NCI-H524 (cell line): ENCODE data around the gene ZSWIM6.
"Not testable (repeated sequence)": the region's sequence is repeated elsewhere in the genome, so short reads cannot be mapped to it uniquely, and the experiment has no call there.

Experiments used
- DNase-seq, 2 experiments: peaks; one replicate each; lab custom pipeline; 2025; lab: John Stamatoyannopoulos, UW

Gene ZSWIM6

DNA sequence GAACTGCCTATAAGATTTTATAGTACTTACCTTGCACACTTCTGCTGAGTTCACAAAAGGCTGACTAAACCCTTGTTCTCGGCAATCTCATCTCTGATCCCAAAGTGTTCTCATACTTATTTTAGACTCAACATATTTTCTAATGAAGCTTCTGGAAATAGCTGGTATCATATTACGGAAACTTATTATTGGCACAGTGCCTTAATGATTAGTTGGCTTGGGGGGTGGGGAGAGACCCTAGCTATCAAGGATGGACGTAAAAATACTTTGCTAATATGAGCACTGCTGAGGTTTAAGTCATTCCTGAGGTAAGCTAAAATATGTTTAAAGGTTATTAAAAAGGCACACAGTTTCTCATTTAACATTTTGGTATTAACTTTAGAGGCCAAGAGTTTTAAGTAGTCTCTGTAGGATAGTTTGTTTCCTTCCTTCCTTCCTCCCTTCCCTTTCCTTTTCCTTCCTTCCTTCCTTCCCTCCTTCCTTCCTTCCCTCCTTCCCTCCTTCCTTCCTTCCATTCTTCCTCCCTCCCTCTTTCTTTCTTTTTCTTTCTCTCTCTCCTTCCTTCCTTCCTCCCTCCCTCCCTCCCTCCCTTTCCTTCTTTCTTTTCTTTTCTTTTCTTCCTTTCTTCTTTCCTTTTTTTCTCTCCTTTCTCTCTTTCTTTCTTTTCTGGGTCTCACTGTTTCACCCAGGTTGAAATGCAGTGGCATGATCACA, 31.5 kb downstream of the ZSWIM6 start:
- no peak for DNase-seq

DNA sequence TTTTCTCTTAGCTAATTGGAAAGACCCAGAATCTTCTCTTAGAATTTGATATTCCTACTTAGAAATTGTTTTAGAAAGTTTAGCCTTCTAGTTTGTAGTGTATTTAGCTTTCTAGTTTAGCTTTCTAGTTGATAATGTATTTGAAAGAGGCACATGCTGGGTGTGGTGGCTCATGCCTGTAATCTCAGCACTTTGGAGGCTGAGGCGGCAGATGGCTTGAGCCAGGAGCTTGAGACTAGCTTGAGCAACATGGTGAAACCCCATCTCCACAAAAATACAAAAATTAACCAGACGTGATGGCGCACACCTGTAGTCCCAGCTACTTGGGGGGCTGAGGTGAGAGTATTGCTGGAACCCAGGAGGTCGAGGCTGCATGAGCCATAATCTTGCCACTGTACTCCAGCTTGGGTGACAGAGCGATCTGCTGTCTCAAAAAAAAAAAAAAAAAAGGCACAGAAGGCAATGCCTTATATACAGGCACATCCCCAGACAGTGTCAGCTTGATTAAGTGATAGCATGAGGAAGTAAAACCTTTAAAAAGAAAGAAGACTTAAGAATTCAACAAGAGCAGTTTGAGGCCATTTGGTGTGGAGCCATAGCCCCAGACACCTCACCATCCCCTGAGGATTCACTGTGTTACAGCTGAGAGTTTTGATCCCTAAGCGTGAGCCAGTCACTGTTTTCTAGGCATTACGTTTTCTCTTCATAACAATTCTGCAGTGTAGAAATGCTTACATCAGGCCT, 34.6 kb downstream of the ZSWIM6 start:
- peak in 1 of 2 experiments; percentile 39 for DNase-seq

DNA sequence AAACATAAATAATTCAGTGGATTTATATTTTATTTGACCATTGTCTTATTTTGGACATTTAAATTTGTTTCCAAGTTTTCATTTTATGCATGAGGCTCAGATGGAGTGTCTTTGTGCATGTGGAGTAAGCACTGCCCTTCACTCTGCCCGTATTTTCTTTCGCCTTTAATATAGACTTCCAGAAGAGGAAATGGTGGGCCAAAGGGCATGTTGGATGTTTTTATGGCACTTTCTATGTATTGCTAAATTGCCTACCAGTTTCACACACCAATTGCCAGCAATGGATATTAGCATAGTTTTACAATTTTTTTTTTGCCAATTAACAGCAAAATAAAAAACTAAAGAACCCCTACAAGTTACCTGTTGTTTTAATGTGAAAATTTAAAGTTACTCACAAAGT, 38.4 kb downstream of the ZSWIM6 start:
- no peak for DNase-seq

DNA sequence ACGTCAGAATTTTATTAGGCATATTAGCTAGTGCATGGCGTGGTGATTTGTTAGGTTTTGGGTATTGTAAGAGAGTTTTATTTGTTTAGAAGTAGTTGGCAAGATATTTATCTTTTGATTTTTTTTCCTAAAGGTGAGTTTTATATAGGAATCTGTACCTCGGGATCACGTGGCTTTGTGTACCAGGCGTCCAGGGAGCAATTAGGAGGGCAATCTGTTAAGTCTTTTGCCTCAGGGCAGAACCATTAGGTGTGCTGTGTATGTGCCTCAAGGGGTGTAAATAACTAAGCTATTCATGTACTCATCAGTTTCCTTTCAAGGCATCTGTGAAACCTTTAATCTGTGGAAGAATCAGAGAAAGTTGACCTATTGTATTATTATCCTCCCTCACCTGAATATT, 39.4 kb downstream of the ZSWIM6 start:
- peak in 1 of 2 experiments; percentile 15 for DNase-seq

DNA sequence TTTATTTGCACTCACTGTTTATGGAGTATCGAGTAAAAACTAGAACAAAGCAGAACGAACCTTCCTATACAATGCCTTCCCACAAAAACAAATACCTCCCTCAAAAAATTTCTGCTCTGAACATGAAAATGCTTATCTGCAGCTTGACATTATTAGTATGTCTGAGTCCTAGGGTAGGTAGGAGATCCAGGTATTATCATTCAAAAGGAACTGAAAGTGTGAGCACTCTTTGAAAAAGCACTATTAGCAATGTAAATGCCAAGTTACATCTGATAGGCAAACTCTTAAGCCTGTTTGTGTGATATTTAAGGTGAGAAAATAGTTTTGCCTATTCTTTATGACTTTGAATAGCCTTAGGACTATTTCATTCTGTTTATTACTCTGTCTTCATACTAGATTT, 47.6 kb downstream of the ZSWIM6 start:
- DNase-seq, result no peak

DNA sequence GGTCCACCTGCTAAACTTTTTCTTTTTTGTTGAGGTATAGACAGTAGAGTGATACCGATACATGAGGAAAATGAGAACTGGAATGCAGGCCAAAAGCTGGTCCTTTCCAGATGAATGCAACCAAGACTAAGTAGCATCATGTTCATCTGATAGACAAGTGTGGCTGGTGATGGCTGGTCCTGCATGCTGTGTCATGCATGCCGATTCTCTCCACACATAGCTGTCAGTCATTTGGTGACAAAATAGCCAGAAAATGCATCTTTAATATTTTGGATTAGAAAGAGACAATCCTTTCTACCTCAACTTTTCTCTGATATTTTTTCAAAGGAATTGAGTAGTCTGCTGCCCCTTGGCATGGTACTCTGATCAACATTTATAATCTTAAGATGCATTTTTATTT, 49.9 kb downstream of the ZSWIM6 start:
- no peak for DNase-seq

DNA sequence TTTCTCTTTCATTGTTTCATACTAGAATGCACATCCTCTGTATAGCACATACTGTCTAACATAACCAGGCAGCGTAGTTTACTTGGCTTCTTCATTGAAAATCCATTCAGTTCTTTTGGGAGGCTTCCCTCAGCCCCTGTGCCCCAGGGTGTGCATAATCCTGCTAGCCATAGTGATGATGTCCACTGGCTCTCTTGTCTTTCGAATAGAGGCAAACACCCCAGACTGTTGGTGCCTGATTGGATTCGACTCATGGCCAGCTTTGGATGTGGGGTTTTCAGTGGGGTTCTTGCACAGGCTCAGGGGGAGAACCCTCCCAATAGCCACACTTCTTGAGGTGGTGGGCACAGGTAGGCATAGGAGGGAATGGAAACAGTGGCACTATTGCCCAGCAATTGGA, 53.6 kb downstream of the ZSWIM6 start:
- no peak for DNase-seq

DNA sequence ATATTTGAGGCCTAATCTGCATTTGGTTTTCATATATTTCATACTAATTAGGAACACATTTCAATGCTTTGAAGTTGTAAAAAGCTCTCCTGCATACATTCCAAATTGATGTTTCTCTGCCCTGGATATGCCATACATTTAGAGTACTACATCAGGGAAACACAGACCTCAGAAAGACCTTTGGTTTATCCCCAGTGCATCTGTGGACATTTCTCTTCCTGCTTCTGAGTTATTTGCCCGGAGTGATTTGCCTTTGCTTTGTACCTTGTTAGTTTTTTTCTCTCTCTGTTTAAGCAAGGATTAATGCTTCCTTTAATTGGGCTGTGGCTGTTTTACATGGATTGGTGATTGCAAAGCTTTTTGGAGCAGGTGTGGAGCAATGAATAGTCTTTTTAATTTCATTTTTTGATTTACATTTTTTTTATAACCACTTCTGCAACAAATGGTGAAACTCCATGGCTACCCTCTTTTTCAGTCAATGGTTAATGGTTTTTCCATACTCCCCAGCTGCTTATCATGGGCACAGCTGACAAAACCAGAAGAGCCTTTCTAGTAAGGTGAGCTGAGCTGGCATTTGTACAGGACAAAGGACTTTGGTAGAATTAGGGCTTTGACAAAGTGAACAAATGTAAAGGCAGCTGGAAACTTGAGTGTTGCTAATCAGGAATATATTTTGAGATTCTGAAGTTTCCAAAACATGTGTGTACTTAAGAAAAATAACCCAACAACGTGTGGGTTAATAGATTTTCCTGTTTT, 54.2 kb downstream of the ZSWIM6 start:
- no peak for DNase-seq

DNA sequence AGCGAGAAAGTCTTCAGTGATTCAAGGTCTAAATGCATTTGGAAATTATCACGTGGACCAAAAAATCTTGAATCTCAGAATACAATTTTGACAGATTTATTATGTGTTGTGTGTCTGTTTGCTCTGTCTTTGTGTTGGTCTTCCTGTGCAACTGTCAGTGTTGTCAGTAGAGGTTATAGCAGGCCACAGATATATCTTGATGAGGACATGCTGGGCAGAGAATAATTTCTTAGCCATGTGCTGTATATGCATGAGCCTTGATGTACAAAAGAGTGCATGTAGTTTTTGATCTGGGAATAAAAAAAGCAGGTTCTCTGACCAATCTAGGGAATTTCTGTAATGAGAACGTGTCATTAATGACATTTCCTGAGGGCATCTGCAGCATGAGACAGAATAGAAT, 57.6 kb downstream of the ZSWIM6 start:
- no peak for DNase-seq

DNA sequence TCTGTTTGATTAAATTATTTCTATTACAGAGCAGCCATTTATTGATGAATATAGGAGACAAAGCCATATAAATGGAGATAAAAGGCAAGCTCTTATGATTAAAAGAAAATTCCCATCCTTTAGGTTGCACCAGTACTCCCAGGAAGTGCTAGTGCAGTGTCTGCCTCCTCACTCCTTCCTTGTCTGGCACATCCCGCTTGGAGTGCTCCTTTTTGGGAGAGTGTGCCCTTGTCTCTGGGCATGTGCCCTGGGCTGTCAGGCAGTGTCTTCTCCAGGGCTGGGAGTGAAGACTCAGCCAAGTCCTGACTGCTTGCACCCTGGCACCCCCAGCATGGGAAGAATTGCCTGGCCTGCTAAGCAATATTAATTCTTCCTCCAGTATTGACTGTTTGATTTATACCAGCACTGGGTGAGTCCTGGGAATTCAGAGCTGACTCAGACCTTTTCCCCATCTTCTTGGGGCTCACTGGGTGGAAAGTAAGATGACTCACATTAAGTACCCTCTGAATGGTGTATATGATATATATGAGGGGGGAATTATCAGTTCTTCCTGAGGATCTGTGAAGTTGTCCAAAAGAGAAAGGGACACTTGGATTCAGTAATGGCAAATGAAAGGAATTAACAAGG, 62.1 kb downstream of the ZSWIM6 start:
- DNase-seq, result no peak

DNA sequence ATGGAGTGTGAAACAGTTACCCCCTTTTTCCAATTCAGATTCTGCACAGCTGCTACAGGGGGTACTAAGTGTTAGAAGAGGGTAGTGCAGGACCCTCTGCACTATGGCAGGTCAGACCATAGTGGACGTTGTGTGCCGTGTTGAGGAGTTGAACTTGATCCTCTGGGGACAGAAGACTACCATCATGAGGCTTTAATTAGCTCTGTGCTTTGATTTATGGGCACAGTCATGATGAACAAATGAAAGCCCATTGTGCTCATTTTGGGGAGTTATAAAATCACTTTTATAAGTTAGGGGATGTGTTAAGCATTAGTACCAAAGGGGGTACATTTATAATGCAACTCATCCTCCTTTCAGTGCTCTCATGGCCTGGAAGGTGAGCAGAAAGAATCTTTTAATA, 62.7 kb downstream of the ZSWIM6 start:
- no peak for DNase-seq

DNA sequence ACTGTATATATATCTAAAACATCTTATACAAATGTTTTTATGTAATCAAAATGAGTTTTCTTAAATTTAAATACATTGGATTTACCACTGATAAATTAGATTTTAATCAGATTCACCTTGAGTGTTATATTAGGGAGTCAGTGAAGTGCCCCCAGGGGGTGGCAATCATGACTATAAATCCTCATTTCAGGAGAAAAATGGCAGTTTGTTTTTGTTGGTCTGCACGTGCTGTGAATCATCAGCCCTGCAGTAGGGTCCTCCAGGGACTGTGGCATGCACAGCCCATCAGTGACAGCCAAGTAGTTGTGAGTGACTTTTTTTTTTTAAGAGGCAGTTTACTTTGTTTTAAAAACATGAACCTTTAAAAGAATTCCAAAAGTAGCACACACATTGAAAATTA, 65.2 kb downstream of the ZSWIM6 start:
- no peak for DNase-seq

DNA sequence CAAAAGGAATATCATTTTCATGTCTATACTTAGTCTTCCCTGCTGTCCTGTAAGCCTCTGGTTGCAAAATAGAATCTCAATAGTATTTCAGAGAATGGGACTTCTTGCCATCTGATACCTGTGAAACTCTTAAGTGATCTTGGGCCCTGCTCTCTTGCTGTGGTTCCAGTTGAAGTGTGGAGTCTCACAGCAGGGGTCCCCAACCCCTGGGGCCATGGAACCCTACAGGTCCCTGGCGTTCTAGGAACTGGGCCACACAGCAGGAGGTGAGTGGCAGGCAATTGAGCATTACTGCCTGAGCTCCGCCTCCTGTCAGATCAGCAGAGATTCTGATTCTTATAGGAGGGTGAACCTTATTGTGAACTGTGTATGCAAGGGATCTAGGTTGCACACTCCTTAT, 65.9 kb downstream of the ZSWIM6 start:
- no peak for DNase-seq

DNA sequence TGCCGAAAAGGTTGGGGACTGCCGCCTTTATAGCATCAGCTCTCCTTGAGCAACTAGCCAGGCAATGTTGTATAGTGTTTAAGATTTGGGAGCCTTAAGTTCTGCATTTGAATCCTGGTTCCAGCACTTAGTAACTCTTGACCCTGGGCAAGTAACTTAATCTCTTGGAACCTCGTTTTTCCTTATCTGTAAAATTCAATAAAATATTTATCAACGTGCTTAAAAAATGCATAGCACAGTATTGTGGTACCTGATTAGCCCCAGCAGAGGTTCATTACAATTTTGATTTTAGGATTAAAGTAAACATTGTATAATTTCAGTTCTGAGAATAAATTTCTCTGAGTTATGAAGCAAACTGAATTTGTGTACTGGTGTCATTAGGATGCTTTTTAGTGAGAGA, 66.4 kb downstream of the ZSWIM6 start:
- DNase-seq, result no peak

DNA sequence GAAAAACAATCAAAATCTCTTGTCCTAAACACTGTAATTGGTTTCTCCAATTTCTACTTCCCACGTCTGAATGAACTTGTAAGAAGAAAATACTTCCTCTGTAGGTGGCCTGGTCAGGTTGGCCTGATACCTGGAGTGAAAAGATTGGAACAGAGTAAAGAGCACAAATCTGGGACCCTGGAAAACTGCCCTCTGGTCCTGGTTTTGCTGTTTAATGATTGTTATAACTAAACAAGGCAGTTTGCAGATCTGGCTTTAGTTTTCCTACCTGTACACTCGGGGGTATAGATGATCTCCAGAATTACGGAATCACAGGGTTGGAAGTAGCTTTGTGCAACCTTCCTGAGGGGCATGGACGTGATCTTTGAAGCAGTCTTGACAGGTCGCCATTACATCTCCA, 67.6 kb downstream of the ZSWIM6 start:
- DNase-seq, result no peak

DNA sequence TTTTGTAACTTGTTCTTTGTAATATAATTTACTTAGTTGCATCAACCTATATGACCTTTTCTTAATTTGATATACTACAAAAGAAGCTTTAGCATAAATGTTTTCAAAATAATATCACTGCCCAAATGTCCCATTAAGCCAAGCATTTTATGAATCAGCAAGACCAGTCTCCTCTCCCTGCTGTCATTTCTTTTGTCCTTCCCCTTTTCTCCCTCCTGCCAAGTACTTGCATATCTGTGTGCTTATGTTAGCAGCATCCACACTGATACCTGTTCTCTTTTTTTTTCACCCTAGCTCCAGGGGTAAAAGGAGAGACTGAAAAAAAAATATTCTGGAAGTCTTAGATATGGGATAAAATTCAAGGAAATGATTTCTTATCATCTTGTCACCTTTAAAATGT, 69.7 kb downstream of the ZSWIM6 start:
- DNase-seq, result no peak

DNA sequence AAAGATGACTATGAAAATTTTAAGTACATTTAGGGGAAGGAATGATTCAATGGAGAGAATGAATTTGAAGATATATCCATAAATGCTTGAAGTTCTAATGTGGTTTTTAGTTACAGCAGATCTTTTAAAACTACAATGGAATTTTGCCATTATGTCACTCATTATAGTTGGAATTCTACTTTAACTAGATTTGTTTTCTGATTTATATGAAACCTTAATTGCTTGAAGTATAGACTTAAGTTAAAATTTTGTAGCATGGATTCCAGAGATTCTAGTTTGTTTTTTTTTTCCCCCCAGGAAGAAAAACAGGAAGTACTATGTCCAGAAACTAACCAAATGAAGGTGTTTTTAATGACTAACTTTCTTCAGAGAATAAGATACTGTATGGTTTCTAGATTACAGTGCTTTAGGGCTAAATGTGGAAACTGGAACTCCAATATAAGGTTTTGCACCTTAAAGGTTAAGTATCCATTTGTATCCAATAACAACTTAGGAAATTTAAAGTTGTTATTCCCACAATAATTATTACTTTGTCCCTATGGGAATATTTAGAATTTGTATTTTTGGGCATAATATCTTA, 70.3 kb downstream of the ZSWIM6 start:
- DNase-seq, result no peak

DNA sequence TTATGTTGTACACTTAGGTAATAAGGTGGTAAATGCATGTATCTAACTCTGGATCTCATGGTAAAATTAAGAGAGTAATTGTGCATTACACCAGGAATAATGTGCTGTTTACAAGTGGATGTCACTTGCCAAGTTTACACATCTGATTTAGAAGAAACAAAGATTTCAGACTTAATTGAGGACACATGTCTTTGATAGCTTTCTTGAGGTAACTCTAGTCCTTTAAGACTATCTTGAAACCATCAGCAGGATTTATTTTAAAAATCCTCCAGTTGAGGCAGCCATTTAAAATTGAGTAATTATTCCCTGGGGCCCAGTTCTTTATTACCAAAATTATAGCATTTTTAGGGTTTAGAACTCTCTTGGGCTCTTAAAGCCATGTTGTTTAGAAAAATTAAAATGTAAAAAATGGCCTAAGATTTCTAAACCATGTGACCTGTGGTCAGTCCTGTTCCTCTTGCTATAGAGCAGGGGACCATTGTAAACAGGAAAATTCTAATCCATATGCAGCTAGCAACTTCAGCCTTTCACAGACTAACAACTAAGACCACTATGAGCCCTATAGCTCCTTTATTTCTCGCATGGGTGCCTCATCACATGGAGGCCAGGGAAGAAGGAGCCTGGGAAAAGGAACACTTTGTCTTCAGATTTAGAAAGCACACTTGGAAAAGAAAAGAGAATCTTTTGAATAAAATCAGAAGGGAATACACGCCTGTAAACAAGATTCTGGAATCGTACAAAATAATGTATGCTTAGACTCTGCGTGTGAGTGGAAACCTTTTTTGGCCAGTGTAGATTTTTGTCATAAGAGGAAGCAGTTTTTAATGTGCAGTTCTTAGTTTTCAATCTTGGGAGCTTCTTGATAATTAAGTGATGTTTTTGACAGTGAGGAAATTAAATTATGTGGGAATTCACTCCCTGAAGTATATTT, 71.2 kb downstream of the ZSWIM6 start:
- no peak for DNase-seq

DNA sequence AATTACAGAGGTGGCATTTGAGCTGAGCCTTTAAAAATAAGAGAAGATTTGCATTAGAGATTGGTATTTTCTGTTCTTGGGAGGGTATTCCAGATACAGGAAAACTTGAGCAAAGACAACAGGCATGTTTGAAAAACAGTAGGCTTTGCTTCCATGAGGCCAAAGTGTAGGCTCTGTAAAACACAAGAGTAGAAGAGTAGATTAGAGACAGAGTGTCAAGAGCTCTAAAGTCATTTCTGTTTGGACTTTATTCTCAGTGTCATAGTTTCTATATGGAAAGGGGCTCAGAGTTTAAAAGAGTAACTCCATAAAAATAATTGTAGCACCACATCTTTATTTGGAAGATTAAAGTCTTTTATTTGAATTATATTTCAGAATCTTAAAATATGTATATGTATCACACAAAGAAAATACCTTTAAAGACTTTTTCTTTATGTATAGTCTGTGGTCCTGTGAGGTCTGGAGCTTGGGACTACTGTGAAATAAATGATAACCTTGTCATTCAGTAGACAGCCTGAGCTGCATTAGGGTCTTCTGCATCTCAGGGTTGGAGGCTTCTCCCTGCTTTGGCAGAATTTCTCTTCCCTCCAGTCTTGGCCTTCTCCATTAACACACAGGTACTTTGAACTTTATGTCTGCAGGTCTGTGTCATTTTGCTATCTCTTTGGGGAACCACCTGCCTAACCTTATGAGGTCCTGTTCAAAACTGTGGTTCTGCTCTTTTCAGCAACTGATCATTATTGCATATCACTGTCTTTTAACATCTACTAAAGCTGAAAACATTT, 73.6 kb downstream of the ZSWIM6 start:
- DNase-seq, result no peak

DNA sequence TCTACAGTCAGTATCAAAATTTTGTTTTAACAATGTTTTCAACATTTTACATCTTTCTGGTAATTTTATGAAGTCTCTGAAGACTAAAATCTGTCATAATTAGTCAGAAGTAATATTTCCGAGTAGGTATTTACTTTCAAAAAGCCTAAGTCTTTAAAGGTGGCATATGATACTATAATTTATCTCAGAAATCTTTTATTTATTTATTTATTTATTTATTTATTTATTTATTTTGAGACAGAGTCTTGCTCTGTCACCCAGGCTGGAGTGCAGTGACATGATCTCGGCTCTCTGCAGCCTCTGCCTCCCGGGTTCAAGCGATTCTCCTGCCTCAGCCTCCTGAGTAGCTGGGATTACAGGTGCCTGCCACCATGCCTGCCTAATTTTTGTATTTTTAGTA, 74.4 kb downstream of the ZSWIM6 start:
- DNase-seq, result not testable (repeated sequence)
